Calu3 (cell line): Measurements from ENCODE around the gene NOP56. TPM values are rescaled to one million over a fixed set of nuclear protein-coding genes. Genes with fewer than 3 reads are reported as not detected.

Experiments
- BruUV-seq: library from RNA; stranded (reverse); fragments of 400-500 nt; replicated peaks from 2 replicates; lab custom pipeline; 2021; lab: Mats Ljungman, UMichigan
- CTCF ChIA-PET: fragments of 300-600 bp; sonication (Branson Sonifier 250); formaldehyde crosslinking; loops from one replicate; lab custom pipeline; 2022; ENCODE audit warnings: antibody characterized with exemption; lab: Charles Lee
- DNase-seq: peaks from one replicate; pipeline ENCODE4 v3.0.0; 2022
- H3K27ac Mint-ChIP-seq: one replicate; pipeline ENCODE4 v1.8.0; 2022; ENCODE audit warnings: mixed read lengths; ENCODE audit not compliant: unreplicated experiment
- H3K27me3 Mint-ChIP-seq: one replicate; pipeline ENCODE4 v1.8.0; 2022; ENCODE audit warnings: mixed read lengths; ENCODE audit not compliant: unreplicated experiment
- H3K36me3 Mint-ChIP-seq: one replicate; pipeline ENCODE4 v1.8.0; 2022; ENCODE audit warnings: mild to moderate bottlenecking, moderate library complexity, mixed read lengths; ENCODE audit not compliant: insufficient read depth, unreplicated experiment
- H3K4me1 Mint-ChIP-seq: one replicate; pipeline ENCODE4 v1.8.0; 2022; ENCODE audit warnings: mild to moderate bottlenecking, low read depth, mixed read lengths; ENCODE audit not compliant: unreplicated experiment
- H3K4me3 Mint-ChIP-seq: one replicate; pipeline ENCODE4 v1.8.0; 2022; ENCODE audit warnings: mild to moderate bottlenecking, low read depth, moderate library complexity, mixed read lengths; ENCODE audit not compliant: unreplicated experiment
- H3K9me3 Mint-ChIP-seq: one replicate; pipeline ENCODE4 v1.8.0; 2022; ENCODE audit warnings: low read depth, mixed read lengths; ENCODE audit not compliant: unreplicated experiment
- intact Hi-C: fragments of 100-400 bp; cut with micrococcal nuclease; formaldehyde crosslinking; loops from one replicate; pipeline ENCODE4 v1.10.0; 2022; ENCODE audit not compliant: unreplicated experiment
- total RNA-seq: library from RNA; stranded (reverse); gene quantifications from 2 replicates; pipeline ENCODE4 v1.2.3, GENCODE V29; 2022
- TF ChIP-seq, protein P1 (sequence below): fragments of 200-600 bp; IDR thresholded peaks from one replicate; pipeline ENCODE4 v1.8.0; 2022; ENCODE audit warnings: antibody characterized with exemption; ENCODE audit not compliant: unreplicated experiment

The NOP56 gene
- total RNA-seq, 1 experiment from 2014 or later, result 303 TPM

DNA sequence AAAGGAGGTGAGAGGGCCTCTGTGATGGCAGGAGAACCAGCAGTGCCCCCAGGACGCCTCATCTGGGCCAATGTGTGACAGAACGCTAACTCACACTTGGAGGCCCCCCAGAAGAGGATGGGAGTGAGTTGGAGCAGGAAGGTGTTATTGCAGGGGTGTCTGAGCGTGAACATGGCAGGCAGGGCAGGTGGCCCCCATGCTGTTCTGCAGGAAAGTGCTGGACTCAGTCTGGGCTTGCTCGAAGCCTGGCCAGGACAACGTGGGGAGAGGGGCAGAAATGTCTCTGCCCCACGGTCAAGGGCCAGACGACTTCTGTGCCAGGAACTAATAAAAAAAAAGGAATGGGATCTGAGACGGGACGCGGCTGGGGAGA, 39.2 kb downstream of the NOP56 start:
- H3K36me3 Mint-ChIP-seq, result peaks cover 13% of the 10 kb centered on the region
- H3K27me3 Mint-ChIP-seq, result peaks cover 63% of the 10 kb centered on the region
- peak overlapping the region; percentile 88 for H3K4me3 Mint-ChIP-seq
- peak overlapping the region; percentile 83 for H3K27ac Mint-ChIP-seq
- H3K4me1 Mint-ChIP-seq, result peaks cover 12% of the 10 kb centered on the region
- CTCF ChIA-PET, result no interaction called here
- no peak for DNase-seq
- no peaks in the 10 kb centered on the region for H3K9me3 Mint-ChIP-seq
- no TSS peak for BruUV-seq
- TF ChIP-seq, protein P1, sequence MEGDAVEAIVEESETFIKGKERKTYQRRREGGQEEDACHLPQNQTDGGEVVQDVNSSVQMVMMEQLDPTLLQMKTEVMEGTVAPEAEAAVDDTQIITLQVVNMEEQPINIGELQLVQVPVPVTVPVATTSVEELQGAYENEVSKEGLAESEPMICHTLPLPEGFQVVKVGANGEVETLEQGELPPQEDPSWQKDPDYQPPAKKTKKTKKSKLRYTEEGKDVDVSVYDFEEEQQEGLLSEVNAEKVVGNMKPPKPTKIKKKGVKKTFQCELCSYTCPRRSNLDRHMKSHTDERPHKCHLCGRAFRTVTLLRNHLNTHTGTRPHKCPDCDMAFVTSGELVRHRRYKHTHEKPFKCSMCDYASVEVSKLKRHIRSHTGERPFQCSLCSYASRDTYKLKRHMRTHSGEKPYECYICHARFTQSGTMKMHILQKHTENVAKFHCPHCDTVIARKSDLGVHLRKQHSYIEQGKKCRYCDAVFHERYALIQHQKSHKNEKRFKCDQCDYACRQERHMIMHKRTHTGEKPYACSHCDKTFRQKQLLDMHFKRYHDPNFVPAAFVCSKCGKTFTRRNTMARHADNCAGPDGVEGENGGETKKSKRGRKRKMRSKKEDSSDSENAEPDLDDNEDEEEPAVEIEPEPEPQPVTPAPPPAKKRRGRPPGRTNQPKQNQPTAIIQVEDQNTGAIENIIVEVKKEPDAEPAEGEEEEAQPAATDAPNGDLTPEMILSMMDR, result no peak
- intact Hi-C loops, result no loop called here

DNA sequence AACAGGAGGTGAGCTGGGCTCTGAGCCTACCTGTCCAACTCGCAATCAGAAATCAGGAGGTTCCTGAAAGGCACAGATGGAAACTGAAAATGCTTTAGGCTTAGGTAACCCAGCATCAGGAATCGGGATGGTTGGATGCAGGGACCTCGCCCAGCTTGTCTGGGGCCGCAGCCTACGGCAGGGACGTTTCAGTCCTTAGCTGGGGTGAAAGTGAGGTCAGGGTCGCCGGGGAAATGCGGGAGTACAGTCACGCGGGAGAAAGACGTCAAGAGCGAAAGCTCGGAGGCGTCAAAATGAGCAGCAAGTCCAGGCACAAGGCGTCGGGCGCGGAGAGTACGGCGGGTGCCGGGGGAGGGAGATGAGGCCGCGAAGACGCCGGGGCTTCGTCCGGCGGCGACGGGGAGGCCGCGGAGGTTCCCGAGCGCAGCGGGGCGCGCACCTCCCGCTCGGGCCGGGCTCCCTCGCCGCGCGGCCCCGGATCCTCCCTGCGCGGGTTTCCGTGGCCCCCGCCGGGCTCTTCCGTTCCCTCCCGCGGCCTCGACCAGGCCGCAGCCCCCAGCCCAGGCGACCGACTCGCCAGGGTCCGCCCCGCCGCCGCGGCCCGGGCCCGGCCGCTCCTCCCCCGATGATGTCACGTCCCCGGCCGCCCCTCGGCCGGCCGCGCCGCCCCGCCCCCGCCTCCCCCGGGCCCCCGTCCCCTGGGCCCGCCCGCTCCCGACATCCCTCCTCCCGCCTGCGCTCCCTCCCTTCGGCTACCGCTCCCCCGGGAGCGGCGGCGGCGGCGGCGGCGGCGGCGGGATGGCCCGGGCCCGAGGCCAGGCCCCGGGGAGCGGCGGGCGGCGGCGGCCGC, 39.8 kb downstream of the NOP56 start, which contains the start of gene EBF4:
TSS of gene EBF4 (plus strand) at position 745 of the 850 bp plus-strand sequence. CDS start 866 bp downstream, outside the sequence.
- TF ChIP-seq, protein P1, result no peak
- intact Hi-C loops, result no loop called here
- peak within 1 kb of the TSS; percentile 83 for H3K27ac Mint-ChIP-seq
- peaks cover 12% of the 10 kb centered on the region for H3K4me1 Mint-ChIP-seq
- peak within 1 kb of the TSS; percentile 88 for H3K4me3 Mint-ChIP-seq
- CTCF ChIA-PET, result no interaction called here
- BruUV-seq, result no TSS peak
- peaks cover 63% of the 10 kb centered on the region for H3K27me3 Mint-ChIP-seq
- peak; percentile 9 for DNase-seq
- peaks cover 13% of the 10 kb centered on the region for H3K36me3 Mint-ChIP-seq
- H3K9me3 Mint-ChIP-seq, result no peaks in the 10 kb centered on the region

DNA sequence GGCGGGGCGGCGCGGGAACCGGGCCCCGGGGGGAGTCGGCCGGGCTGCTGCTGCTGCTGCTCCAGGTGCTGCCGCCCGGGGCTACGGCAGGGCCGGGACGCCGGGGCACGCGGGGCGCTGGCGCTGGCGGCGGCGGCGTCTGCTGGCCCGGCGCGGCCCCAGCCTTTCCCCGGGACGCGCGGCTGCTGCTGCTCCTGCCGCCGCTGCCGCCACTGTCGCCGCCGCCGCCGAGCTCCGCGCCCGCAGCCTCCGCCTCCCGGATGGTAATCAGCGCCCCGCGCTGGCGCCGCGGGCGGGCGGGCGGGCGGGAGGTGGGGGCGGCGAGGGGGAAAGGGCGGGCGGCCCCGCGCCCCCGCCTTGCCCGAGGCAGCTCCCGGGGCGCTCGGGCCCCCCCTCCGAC, 40.5 kb downstream of the NOP56 start:
- Mint-ChIP-seq H3K27me3 (peaks cover 64% of the 10 kb centered on the region), H3K27ac (no peak overlapping the region), H3K9me3 (no peaks in the 10 kb centered on the region), H3K36me3 (peaks cover 13% of the 10 kb centered on the region), H3K4me3 (no peak overlapping the region), H3K4me1 (peaks cover 12% of the 10 kb centered on the region)
- no peak for DNase-seq
- BruUV-seq, result no TSS peak
- TF ChIP-seq, protein P1, result no peak
- CTCF ChIA-PET, result no interaction called here
- intact Hi-C loops, result no loop called here

GRCh38 chr20:2693286-2694007, 41.0 kb downstream of the NOP56 start:
- TF ChIP-seq, protein P1, result no peak
- peak; percentile 22 for DNase-seq
- Mint-ChIP-seq H3K9me3 (no peaks in the 10 kb centered on the region), H3K4me1 (peaks cover 12% of the 10 kb centered on the region), H3K27me3 (peaks cover 69% of the 10 kb centered on the region), H3K36me3 (peaks cover 13% of the 10 kb centered on the region), H3K27ac (no peak overlapping the region), H3K4me3 (no peak overlapping the region)
- no TSS peak for BruUV-seq
- intact Hi-C loops, result no loop called here
- CTCF ChIA-PET, result no interaction called here
